Mucosa of rectum (tissue), 2 donors: ENCODE measurements around the gene TMEM51.

ENCODE experiments used
- H3K27ac ChIP-seq, 2 donors: one replicate each; pipeline ENCODE4 v1.7.0; 2013; ENCODE audit warnings: inconsistent platforms in 2 of 2, low read depth in 2 of 2, low read length in 2 of 2
- H3K27me3 ChIP-seq, 2 donors: one replicate each; pipeline ENCODE4 v1.7.0; 2013; ENCODE audit warnings: low read length in 2 of 2; ENCODE audit not compliant: control insufficient read depth in 2 of 2, insufficient read depth in 2 of 2
- H3K36me3 ChIP-seq, 2 donors: one replicate each; pipeline ENCODE4 v1.7.0; 2013; ENCODE audit warnings: low read length in 2 of 2; ENCODE audit not compliant: control insufficient read depth in 2 of 2, insufficient read depth in 2 of 2
- H3K4me1 ChIP-seq, 2 donors: one replicate each; pipeline ENCODE4 v1.7.0; 2013; ENCODE audit warnings: low read length in 2 of 2, mild to moderate bottlenecking in 1 of 2; ENCODE audit not compliant: control insufficient read depth in 2 of 2, insufficient read depth in 2 of 2
- H3K4me3 ChIP-seq, 2 donors: one replicate each; pipeline ENCODE4 v1.7.0; 2013; ENCODE audit warnings: low read length in 2 of 2
- H3K9ac ChIP-seq, 2 donors: one replicate each; pipeline ENCODE4 v1.7.0; 2013; ENCODE audit warnings: low read length in 2 of 2, low read depth in 1 of 2, mild to moderate bottlenecking in 1 of 2
- H3K9me3 ChIP-seq, 2 donors: one replicate each; pipeline ENCODE4 v1.7.0; 2013; ENCODE audit warnings: low read length in 2 of 2; ENCODE audit not compliant: control insufficient read depth in 2 of 2
- donor health status: healthy.
- donor health status: Normal muscosa, but diverticular disease.

Gene TMEM51

DNA sequence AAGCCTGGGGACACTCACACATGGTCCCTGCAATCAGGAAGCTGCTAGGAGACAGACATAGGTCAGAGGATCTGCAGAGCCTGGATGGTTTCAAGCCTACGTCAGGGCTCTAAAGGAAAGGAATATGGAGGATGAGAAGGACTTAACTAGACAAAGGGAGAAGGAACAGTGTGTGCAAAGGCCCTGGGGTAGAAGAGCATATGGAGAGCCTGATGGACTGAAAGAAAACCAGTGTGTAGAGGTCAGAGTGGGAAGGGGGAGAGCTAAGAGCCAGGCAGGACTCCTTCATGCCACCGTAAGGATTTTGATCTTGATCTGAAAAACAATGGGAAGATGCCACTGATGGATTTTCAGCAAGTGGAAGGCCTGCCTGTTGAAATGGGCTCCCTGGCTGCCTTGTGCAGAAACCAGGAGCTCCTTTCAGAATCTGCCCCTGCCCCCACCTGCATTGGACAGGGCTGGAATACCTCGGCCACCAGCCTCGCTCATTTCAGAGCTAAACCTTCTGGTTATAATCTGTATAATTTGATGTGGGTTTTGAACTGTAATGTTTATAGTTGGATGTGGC, 102.1 kb downstream of the TMEM51 start:
- H3K27me3 ChIP-seq: no peaks in the 10 kb centered on the region
- H3K36me3 ChIP-seq: no peaks in the 10 kb centered on the region
- H3K4me1 ChIP-seq: peaks cover 0 to 10% of the 10 kb centered on the region in 2 donors
- no peak overlapping the region for H3K9ac ChIP-seq
- no peaks in the 10 kb centered on the region for H3K9me3 ChIP-seq
- H3K27ac ChIP-seq: no peak overlapping the region
- no peak overlapping the region for H3K4me3 ChIP-seq

DNA sequence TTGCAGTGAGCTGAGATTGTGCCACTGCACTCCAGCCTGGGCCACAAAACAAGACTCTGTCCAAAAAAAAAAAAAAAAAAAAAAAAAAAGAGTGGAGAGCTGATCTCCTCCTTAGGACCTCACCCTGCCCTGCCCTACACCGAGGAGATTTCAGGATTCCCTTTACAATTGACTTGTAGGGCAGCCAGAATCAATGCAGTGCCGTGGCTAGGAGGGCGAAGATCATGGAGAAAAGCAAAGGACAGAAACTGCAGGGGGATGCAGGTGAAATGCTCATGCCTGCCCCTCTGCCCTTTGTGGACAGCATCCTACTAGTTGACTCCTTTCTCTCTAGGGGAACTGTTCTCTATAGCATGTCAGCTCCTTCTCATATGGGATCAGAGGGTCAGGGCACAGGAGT, 103.0 kb downstream of the TMEM51 start:
- Histone ChIP-seq H3K27me3 (no peaks in the 10 kb centered on the region), H3K4me1 (peaks cover 0 to 18% of the 10 kb centered on the region in 2 donors), H3K27ac (no peak overlapping the region), H3K36me3 (no peaks in the 10 kb centered on the region), H3K9ac (no peak overlapping the region), H3K4me3 (no peak overlapping the region), H3K9me3 (no peaks in the 10 kb centered on the region)

GRCh38 chr1:15257309-15257708, 103.8 kb downstream of the TMEM51 start:
- Histone ChIP-seq H3K4me3 (no peak overlapping the region), H3K27me3 (no peaks in the 10 kb centered on the region), H3K27ac (no peak overlapping the region), H3K4me1 (peaks cover 0 to 22% of the 10 kb centered on the region in 2 donors), H3K36me3 (no peaks in the 10 kb centered on the region), H3K9ac (no peak overlapping the region), H3K9me3 (no peaks in the 10 kb centered on the region)

- H3K36me3 ChIP-seq: no peaks in the 10 kb centered on the region
- no peak overlapping the region for H3K9ac ChIP-seq
- H3K9me3 ChIP-seq: no peaks in the 10 kb centered on the region
- no peaks in the 10 kb centered on the region for H3K27me3 ChIP-seq
- peak overlapping the region; percentile 25 to 64 for H3K27ac ChIP-seq
- peaks cover 0 to 20% of the 10 kb centered on the region in 2 donors for H3K4me1 ChIP-seq
- H3K4me3 ChIP-seq: no peak overlapping the region
Observed at GRCh38 chr1:15258833-15259621, 105.5 kb downstream of the TMEM51 start.

- Histone ChIP-seq H3K27ac (peak overlapping the region; percentile 64 to 81), H3K9ac (no peak overlapping the region), H3K4me1 (peaks cover 0 to 20% of the 10 kb centered on the region in 2 donors), H3K9me3 (no peaks in the 10 kb centered on the region), H3K4me3 (no peak overlapping the region), H3K36me3 (no peaks in the 10 kb centered on the region), H3K27me3 (no peaks in the 10 kb centered on the region)
Observed at GRCh38 chr1:15259622-15260007, 106.1 kb downstream of the TMEM51 start.

GRCh38 chr1:15260418-15261154, 107.0 kb downstream of the TMEM51 start:
- Histone ChIP-seq H3K27me3 (no peaks in the 10 kb centered on the region), H3K4me3 (no peak overlapping the region), H3K36me3 (no peaks in the 10 kb centered on the region), H3K4me1 (peaks cover 0 to 20% of the 10 kb centered on the region in 2 donors), H3K9me3 (no peaks in the 10 kb centered on the region), H3K9ac (peak overlapping the region in 1 of 2 donors; percentile 74), H3K27ac (peak overlapping the region; percentile 64 to 81)

- H3K9me3 ChIP-seq: no peaks in the 10 kb centered on the region
- peak overlapping the region; percentile 13 to 61 for H3K4me3 ChIP-seq
- H3K27me3 ChIP-seq: no peaks in the 10 kb centered on the region
- H3K36me3 ChIP-seq: no peaks in the 10 kb centered on the region
- H3K27ac ChIP-seq: peak overlapping the region; percentile 64 to 81
- H3K4me1 ChIP-seq: peaks cover 0 to 20% of the 10 kb centered on the region in 2 donors
- peak overlapping the region; percentile 60 to 74 for H3K9ac ChIP-seq
Observed at GRCh38 chr1:15261155-15262002, 107.8 kb downstream of the TMEM51 start.

DNA sequence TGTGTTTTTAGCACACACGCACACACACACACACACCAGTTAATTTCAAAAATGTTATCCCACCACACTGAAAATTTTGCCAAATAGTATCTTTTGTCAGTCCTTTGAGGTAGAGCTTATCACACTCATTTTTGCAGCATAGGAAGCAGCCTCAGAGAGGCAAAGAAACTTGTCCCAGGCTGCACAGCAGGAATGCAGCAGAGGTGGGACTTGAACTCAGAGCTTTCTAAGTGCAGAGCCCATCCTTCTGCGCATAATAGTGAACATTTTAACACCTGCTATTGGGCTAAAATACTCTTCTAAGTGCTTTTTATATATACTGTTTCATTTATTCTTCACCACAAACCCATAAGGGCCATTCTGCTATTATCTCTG, 108.4 kb downstream of the TMEM51 start:
- Histone ChIP-seq H3K27me3 (no peaks in the 10 kb centered on the region), H3K27ac (peak overlapping the region; percentile 64 to 81)

GRCh38 chr1:15262706-15263105, 109.2 kb downstream of the TMEM51 start:
- H3K9me3 ChIP-seq: no peaks in the 10 kb centered on the region
- H3K4me1 ChIP-seq: peaks cover 0 to 20% of the 10 kb centered on the region in 2 donors
- no peaks in the 10 kb centered on the region for H3K27me3 ChIP-seq
- no peaks in the 10 kb centered on the region for H3K36me3 ChIP-seq
- peak overlapping the region in 1 of 2 donors; percentile 81 for H3K27ac ChIP-seq
- H3K4me3 ChIP-seq: no peak overlapping the region
- H3K9ac ChIP-seq: no peak overlapping the region

More for the DNA sequence above, 108.4 kb downstream of the TMEM51 start:
- Histone ChIP-seq H3K36me3 (no peaks in the 10 kb centered on the region), H3K4me3 (no peak overlapping the region), H3K9ac (peak overlapping the region in 1 of 2 donors; percentile 74), H3K9me3 (no peaks in the 10 kb centered on the region), H3K4me1 (peaks cover 0 to 20% of the 10 kb centered on the region in 2 donors)
